NCI-H226 (cell line): ENCODE results near the gene TOR1B.

Experiments used
- DNase-seq: peaks from one replicate; pipeline ENCODE4 v3.0.0-alpha.2; 2015

TOR1B gene

DNA sequence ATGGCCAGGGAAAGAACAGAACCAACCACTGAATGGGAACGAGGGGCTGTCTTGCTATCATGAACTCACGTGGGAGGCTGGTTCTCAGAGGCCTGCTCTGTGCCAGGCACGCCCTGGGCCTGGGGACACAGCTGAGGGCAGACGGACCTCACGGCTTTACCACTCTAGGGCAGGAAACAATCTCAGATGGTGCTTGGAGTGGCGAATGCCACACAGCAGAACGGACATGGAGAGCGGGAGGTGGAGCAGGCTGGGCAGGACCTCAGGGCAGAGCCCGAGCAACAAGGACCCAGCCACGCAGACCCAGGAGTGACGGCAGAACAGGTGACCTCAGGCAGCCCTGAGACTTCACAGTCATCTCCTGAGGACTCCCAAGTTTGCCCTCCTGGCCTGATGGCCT, 12.3 kb downstream of the TOR1B start:
- no peak for DNase-seq

DNA sequence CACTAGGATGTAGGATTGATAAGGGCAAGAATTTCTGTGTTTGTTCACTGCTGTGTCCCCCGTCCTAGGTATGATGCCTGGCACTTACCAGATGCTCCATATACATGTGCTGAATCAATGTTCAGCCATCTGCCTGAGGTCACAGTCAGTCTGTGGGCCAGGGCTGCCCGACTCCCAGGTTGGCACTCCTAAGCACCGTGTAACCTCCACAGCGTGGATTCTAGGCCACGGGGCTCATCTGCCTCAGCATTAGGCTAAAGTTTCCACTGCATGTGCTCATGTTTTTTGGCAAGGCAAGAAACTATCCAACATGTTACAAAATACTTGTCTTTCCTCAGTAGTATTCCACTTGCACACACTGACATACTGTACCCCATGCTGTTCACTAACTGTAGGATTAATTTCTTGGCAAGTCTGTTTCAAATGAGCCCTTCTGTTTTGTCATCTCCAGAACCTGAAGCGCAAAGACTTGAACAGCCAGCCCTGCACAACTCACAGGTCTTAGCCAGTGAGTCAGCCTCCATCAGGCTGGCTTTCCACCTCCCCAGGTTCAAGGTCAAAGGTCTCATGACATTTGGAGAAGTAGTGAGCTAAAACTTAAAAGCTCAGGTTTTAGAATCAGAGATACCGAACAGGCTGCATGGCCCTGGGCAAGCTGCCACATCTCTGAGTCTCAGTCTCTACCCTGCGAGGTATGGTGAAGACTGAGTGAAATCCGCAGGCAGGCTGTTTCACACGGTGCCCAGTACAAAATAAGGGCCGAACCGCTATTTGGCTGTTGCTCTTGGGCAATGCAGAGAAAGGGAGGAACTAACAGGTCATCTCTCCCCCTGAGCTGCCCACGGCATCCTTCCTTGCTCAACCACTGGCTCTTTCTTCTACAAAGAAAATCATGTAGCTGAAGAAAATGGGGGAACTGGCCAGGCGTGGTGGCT, 13.8 kb downstream of the TOR1B start:
- no peak for DNase-seq

DNA sequence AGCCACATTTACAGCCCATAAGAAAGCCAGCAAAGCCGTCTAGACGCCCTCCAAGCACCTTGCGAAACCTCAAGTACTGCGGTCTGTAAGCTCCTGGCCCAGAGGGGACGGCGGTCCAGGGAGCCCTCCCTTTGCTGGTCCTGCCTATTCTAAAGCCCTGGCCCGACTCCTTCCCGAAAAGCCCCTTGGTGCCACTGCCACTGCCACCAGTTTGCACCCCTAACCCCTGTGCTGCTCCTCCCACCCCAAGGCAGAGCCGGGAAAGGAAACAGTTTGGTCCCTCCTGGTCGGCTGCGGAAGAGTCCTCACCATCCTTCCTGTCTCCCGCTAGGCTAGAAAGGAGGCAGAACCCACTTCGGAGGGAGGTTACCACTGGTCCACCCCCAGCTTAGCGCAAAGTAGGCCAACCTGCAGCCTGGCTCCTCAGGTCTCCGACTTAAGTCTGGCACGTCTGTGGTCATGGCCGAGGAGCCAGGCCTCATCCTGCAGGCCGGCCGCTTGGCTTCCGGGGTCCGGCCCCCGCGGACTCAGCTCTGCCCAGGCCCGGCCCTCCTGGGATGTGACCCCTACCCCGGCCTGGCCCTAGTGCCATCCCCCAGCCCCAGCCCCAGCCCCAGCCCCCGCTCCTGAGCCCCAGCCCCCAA, 20.0 kb downstream of the TOR1B start:
- DNase-seq = peak; percentile 24

DNA sequence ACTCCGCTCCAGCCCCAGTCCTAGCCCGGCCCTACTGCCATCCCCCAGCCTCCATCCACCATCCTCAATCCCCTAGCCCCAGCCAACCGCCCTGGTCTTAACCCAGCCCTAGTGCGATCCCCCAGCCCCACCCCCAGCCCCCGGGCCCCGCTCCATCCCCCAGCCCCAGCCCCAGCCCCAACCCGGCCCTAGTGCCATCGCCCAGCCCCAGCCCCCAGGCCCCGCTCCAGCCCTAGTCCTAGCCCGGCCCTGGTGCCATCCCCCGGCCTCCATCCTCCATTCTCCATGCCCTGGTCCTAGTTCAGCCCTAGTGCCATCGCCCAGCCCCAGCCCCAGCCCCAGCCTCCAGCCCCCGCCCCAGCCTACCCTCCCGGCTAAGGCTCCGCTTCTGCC, 20.6 kb downstream of the TOR1B start:
- DNase-seq = no peak

DNA sequence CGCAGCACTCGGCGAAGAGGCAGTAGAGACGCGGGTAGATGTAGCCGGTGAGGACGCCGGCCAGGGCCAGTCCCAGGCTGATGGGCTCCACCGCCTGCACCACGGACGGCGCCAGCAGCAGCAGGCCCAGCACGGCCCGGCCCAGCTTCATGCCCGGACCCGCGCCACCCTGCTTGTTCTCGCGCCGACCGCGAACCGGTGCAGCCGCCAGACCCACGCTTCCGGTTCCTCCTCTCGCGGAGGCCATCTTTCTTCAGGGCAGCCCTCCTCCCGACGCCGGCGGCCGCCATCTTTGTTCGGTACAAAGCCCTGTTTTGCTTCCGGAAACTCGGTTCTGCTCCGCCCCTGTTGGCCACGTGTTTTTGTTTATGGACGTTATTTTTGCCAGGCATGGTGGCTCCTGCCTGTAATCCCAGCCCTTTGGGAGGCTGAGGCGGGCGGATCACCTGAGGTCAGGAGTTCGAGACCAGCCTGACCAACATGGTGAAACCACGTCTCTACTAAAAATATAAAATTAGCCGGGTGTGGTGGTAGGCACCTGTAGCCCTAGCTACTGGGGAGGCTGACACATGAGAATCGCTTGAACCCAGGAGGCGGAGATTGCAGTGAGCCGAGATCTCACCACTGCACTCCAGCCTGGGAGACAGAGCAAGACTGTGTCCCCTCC, 21.1 kb downstream of the TOR1B start, which contains the start of gene TOR1A:
Gene TOR1A (minus strand): TSS at position 202 of the 667 bp plus-strand sequence. CDS start 51 bp downstream, at position 151.
- peak; percentile 83 for DNase-seq

DNA sequence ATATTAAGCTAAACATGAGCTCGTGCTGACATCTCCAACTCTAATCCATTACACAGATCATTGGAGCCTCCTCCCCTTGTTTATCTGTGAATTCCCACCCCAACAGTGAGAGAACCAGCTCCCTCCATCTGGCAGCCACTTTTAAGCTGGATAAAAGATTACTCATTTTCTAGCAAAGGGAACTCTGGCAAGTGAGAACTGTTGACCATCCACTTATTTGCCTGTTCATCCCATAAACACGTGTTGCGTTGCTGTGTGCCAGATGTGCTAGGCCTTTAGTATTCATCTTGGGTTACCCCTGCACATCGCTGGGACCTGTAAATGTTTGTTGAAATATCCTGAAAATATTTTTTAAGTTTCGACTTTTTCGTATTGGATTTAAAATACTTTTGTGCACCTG, 23.4 kb downstream of the TOR1B start:
- no peak for DNase-seq

DNA sequence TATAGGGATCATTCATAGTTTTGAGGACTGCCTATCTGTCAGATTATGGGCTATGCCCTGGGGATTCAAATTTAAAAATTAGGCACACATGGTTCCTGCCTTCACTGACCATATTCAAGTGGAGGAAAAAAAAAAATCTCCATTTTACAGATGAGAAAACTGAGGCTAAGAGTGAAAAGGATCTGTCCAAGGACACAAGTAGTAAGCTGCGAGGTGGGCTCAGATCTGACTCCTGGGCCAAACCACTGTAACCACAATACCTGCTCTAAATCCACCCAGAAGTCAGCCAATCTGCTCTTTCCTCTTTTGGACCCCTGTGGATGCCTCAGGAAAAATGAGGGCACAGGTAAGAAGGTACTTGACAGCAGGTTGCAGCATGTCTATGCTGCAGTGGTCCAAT, 23.8 kb downstream of the TOR1B start:
- no peak for DNase-seq

DNA sequence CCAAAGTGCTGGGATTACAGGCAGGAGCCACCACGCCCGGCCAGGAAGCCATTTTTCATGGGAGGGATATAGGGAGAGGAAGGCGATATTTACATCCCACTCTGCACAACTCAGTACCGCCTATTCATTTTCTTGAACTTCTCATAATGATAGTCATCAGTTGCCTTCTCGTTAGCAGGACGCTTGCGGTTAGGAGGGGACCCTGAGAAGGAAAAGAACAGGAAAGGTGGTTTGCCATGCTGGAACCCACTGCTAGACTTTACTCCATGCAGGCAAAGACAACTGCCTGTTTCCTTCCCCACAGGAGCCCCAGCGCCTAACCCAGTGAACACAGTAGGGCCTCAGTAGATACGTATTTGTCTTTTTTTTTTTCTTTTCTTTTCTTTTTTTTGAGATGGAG, 25.1 kb downstream of the TOR1B start:
- DNase-seq = no peak

DNA sequence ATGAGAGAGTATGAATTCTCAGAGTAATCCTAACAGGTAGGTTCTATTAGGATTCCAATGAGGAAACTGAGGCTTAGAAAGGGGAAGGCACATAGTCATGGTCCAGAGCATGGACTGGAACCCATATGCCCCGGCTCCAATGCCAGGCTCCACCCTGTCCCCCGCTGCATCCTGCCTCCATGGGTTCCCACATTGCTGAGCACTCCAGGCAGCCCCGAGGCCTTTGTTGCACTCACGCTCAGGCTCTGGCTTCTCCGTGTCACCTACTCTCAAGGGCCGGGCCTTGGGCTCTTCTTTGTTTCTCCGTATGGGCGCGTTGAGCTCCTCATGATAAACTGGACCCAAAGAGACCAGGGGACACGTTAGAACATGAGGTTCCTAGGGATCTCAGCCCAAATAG, 26.0 kb downstream of the TOR1B start:
- no peak for DNase-seq

DNA sequence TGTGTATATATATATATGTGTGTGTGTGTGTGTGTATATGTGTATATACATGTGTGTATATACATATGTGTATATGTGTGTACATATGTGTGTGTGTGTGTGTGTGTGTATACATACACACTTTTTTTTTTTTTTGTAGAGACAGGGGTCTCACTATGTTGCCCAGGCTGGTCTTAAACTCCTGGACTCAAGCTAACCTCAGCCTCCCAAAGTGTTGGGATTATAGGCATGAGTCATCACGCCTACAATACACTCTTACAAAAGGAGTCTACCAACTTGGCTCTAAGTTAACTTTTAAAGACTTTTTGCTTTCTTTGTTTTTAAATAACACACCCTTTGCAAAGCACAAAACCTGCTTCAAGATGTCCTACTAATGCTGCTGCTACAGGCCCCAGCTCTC, 30.0 kb downstream of the TOR1B start:
- DNase-seq = no peak

DNA sequence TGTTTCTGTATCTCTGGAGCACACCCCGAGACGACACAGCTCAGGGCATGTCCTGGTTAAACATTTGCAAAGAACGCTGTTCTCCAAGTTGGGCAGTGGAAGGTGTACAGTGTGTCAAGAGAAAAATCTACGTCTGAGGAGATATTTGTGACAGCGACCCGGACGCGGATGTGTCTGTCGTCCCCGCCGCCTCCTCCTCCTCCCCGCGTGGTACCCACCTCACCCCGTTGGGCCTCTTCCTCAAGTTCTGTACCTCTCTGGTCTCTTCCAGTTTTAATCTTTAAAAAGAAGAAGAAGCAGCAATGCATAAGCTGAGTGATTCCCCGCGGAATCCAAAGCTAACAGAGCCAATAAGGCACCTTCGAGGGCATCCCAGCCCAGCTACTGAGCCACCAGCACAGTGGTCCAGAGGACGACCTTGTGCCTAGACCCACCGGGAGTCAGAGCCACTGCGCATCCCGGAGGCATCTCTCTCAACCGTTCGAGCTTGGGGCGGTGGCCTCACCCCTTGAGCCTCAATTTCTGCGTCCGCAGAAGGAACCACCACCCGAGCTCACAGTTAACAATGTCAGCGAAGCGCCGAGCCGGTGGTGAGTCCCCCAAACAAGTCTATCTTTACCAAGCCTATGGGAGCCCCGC, 31.6 kb downstream of the TOR1B start:
- no peak for DNase-seq

DNA sequence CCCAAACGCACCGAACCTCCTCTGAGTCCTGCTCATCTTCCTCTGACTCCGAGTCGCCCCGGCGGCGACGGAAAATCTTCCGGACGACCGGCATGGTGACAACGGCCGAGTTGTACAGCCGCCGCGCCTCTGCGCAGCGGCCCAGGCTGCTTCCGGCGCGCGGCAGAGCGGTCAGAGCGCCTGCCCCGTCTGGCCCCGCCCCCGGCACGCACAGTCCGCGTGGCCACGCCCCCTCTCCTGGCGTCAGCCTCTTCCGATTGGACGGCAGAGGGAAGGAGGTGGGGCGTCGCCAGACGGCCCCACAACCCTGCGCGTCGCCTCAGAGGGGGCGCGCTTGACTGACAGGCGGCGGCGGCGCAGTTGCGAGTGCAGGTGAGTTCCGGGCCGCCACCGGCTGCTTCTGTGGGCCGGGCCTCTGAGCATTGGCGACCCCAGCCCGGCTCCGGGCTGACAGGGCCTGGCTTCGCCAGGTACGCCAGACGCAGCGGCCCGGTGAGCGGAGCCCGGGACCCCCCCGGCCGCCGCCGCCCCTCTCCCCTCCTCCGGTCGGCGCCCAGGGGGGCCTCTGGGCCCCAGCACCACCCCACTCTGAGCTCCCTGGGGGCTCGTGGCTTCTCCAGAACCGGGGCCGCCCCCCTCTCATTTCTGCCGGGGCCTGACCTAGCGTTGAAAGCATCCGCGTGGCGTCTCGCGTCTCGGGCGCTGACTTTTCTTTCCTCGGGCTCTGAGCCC, 32.3 kb downstream of the TOR1B start, which contains the start of the genes C9orf78 and USP20:
Gene C9orf78 (minus strand): TSS at position 148 of the 732 bp plus-strand sequence. CDS start 54 bp downstream, at position 94.
Gene USP20 (plus strand): TSS at position 331 of the 732 bp plus-strand sequence. CDS start 17,098 bp downstream, outside the sequence.
- DNase-seq = peak; percentile 87

DNA sequence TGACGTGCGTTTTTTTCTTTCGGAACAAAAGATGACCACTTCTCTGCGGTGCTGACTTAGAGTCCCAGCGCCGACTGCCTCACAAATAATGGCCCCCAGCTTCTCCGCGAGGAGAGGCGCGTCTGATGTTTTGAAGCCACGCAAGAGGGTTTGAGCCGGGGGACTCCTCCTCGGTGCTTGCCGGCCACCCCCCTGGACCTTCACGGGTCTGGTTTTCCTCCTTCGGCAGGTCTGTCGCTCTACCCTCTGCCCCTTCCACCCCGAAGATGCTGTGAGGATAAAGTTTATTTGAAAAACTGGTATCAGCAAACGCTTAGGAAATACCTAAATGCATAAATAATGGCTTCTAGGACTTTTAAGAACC, 32.9 kb downstream of the TOR1B start:
- no peak for DNase-seq

DNA sequence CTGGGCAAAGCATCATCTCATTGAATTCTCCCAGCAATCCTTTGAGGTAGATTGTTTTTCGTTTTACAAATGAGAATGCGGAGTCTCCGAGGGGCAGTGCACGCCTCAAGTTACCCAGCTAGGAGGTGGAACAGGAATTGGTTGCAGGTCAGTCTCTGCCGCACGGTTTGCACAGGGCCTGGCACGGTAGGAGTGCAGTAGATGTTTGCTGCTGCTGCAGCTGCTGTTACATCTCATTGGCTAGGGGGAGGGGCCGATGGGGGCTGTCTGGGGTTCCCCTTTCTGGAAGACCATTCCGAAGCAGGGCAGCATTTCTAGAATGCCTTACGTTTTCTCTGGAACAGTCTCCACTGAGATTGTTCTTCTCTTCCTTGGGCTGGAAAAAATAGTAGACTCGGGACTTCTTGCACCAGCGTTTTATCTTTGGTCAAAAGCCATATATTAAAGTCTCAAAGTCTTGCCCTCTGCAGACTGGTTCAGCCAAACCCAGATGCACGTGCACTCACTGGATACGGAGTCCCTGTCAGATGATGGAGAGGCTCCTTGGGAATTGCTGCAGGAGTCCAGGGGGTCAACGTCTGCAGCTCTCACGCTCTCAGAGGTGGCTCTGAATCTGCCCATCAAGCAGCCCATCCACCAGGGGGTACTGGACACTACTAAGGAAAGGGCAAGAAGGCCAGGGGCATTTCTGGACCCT, 33.5 kb downstream of the TOR1B start:
- no peak for DNase-seq

DNA sequence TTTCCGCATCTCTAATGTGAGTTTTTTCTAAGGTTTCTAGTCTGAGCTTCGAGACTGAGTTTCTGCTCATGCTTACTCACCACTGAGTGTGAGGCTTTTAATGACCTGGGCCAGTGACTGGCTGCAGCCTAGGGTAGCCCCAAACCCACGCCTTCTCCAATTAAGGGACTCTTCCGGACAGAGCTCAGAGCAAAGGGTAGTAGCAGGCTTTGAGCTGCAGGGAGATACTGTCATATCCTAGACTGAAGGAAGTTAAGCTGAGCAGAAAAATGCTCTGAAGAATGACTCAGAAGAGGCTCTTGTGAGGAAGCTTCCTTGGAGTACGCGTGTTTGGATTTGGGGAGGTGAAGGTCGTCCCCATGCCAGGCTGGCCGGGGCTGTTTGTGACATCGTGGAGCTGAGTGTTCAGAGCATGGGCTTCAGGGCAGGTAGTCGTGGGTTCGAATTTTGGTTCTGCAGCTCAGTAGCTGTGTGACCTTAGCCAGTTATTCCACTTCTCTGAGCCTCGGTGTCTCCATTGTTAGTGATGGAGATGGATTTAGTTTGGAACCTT, 35.8 kb downstream of the TOR1B start:
- DNase-seq = peak; percentile 16

DNA sequence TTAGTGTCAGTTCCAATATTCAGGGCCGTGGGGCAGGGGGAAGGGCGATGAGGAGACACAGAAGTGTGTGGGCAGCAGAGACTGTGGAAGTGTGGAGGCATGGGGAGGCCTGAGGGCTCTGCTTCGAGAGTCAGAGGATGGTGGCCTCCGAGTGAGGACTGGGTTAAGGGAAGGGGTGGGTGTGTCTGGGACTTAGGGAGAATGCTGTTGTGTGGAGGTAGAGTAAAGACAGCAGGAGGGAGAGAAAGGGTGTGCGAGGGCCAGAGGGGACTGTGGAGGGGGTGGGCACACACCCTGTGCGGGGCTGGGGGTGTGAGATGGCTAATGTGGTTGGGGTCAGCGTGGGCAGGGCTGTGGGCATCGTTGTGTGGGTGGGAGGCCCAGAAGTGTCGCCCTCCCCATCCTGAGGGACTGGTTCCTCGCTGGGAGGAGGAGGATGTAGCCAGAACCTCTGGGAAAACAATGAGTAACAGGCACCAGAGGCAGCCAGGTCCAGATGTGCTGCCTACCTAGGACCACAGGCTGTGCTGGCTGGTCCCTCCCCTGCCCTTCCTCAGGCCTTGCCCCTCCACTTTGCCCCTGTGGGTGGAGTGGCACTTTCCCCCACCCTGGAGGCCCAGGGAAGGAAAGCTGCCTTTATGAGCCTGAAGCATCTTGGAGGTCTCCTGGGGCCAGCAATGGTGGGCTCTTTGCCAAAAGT, 36.5 kb downstream of the TOR1B start:
- no peak for DNase-seq

DNA sequence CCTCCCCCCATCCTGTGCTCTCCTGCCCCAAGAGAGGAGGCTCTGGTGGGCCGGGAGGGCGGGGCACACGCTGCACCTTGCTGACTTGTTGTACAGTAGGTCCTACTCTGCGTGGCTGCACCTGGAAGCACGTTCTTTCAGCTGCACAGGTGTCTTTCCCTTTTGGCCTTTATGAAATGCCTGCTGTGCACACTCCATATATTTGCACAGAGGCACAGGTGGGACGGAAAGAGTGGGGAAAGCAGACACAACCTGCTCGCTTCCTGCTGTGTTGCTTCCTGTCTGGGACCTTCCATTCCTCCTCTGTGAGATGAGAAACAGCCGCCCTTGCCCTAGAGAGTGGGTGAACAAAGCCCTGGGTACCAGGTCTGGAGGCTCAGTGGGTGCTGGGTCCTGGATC, 37.0 kb downstream of the TOR1B start:
- DNase-seq = no peak

DNA sequence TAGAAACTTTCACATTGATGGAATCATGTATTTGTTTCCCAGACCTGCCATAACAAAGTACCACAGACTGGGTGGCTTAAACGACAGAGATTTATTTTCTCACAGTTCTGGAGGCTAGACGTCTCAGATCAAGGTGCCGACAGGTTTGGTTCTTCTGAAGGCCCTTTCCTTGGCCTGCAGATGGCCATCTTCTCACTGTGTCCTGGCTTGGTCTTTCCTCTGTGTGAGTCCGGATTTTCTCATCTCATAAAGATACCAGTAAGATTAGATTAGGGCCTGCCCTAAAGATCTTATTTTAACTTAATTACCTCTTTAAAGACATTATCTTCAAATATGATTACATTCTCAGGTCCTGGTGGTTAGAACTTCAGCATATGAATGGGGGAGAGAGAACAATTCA, 38.1 kb downstream of the TOR1B start:
- DNase-seq = no peak

DNA sequence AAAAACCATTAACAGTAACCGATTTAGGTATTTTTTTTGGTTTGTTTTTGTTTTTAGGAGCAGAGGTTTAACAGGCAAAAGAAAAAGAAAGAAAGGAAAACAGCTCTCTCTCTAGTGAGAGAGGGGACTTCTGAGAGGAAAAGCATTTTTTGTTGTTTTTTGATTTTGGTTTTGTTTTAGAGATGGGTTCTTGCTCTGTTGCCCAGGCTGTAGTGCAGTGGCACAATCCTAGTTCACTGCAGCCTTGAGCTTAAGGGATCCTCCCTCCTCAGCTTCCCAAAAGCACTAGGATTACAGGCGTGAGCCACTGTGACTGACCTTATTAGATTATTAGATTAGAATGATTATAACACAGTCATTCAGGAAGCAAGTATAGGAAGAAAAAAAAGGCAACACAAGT, 42.4 kb downstream of the TOR1B start:
- no peak for DNase-seq

DNA sequence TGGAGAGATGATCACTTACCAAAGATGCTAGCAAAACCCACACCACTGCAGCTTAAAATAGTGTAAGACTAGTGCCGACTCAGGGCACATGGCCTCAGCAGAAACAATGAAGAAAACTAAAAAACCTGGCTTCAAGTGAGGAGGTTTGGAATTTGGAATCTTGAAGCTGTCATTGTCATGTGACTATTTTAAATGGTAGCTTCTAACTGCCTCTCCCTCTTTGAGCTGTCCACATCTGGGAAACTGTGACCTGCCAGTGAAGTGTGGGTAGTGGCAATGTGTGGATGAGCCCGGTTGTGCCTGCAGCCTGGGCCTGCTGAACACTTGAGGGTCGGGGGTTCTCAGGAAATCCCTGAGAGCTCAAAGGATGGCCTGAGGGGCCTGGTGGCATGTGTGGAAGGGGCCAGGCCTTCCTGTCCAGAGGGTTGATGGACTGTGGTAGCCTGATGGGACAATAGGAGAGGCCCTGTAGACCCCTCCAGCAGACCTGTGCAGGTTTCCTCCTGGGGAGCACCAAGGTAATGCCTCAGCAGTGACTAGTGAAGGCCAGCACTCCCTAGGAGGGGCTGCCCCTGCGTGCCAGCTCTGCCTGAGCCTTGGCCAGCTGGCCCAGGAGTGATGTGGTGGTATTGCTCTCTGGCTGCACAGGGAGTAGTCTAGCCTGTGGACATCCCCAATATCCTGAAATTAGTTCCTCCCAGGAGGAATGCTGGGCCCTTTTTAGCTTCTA, 45.9 kb downstream of the TOR1B start:
- DNase-seq = no peak
